IMR-90 (cell line): Measurements from ENCODE around the gene OPTN. TPM values are rescaled to one million over a fixed set of nuclear protein-coding genes. Genes with fewer than 3 reads are reported as not detected.
A peak's percentile ranks its signal among the peaks of the same experiment; 100 is the strongest.

Experiments
- ATAC-seq: fragments of 200-7000 bp; cut with Tn5 transposase; 2 replicates; pipeline ENCODE4 v1.9.1; 2020; ENCODE audit warnings: low read depth, mild to moderate bottlenecking, moderate library complexity
- BruUV-seq: library from RNA; stranded (reverse); fragments of 400-500 nt; replicated peaks from 2 replicates; lab custom pipeline; 2021; lab: Mats Ljungman, UMichigan
- CTCF ChIA-PET: fragments of 300-600 bp; formaldehyde crosslinking; extraction: SDS; loops from one replicate; lab custom pipeline; 2021; ENCODE audit warnings: antibody characterized with exemption; lab: Yijun Ruan, JAX
- POLR2A ChIA-PET: fragments of 300-600 bp; sonication (Branson Sonifier 250); formaldehyde crosslinking; loops from one replicate; lab custom pipeline; 2022; ENCODE audit warnings: antibody characterized with exemption; ENCODE audit not compliant: unreplicated experiment; lab: Charles Lee
- DNase-seq: peaks from one replicate; pipeline ENCODE4 v3.0.0; 2013
- H2AFZ ChIP-seq: replicated peaks from 2 replicates; pipeline ENCODE3; 2013; ENCODE audit warnings: low read length, mild to moderate bottlenecking; ENCODE audit not compliant: poor library complexity
- H2AK5ac ChIP-seq: 2 replicates; pipeline ENCODE4 v1.6.1; 2013; ENCODE audit warnings: low read depth, low read length, inconsistent platforms
- H2AK9ac ChIP-seq: replicated peaks from 2 replicates; pipeline ENCODE3; 2013; ENCODE audit warnings: mild to moderate bottlenecking, low read depth, low read length, moderate library complexity; ENCODE audit not compliant: poor library complexity
- H2BK120ac ChIP-seq: 2 replicates; pipeline ENCODE4 v1.6.1; 2013; ENCODE audit warnings: low read depth, low read length, inconsistent platforms
- H2BK15ac ChIP-seq: 3 replicates; pipeline ENCODE4 v1.6.1; 2013; ENCODE audit warnings: low read depth, low read length, inconsistent platforms
- H2BK20ac ChIP-seq: 2 replicates; pipeline ENCODE4 v1.6.1; 2013; ENCODE audit warnings: low read depth, mild to moderate bottlenecking, inconsistent platforms, low read length, moderate library complexity
- H2BK5ac ChIP-seq: 2 replicates; pipeline ENCODE4 v1.6.1; 2013; ENCODE audit warnings: mild to moderate bottlenecking, low read depth, low read length, inconsistent platforms; ENCODE audit not compliant: poor library complexity, severe bottlenecking
- H3K14ac ChIP-seq: replicated peaks from 2 replicates; pipeline ENCODE4 v1.6.1; 2013; ENCODE audit warnings: low read depth, low read length, inconsistent platforms
- H3K18ac ChIP-seq: 2 replicates; pipeline ENCODE4 v1.6.1; 2013; ENCODE audit warnings: low read depth, low read length, control low read depth
- H3K23ac ChIP-seq: 2 replicates; pipeline ENCODE4 v1.6.1; 2013; ENCODE audit warnings: low read depth, low read length, inconsistent platforms
- H3K27ac ChIP-seq: 2 replicates; pipeline ENCODE4 v1.5.1; 2013; ENCODE audit warnings: mild to moderate bottlenecking, control low read depth, low read length; ENCODE audit not compliant: insufficient read depth
- H3K27me3 ChIP-seq: 2 replicates; pipeline ENCODE4 v1.6.1; 2013; ENCODE audit warnings: low read length; ENCODE audit not compliant: control insufficient read depth, insufficient read depth
- H3K36me3 ChIP-seq: 2 replicates; pipeline ENCODE4 v1.6.1; 2013; ENCODE audit warnings: low read length, mixed read lengths; ENCODE audit not compliant: control insufficient read depth, insufficient read depth
- H3K4ac ChIP-seq: 2 replicates; pipeline ENCODE4 v1.6.1; 2013; ENCODE audit warnings: low read depth, low read length, inconsistent platforms
- H3K4me1 ChIP-seq: 2 replicates; pipeline ENCODE4 v1.6.1; 2013; ENCODE audit warnings: low read length, mixed read lengths; ENCODE audit not compliant: control insufficient read depth, insufficient read depth
- H3K4me2 ChIP-seq: 2 replicates; pipeline ENCODE4 v1.6.1; 2013; ENCODE audit warnings: low read depth, mild to moderate bottlenecking, control low read depth, low read length, moderate library complexity
- H3K4me3 ChIP-seq: 2 replicates; pipeline ENCODE4 v1.5.1; 2013; ENCODE audit warnings: low read depth, mild to moderate bottlenecking, control low read depth, low read length, moderate library complexity; ENCODE audit not compliant: insufficient read depth
- H3K56ac ChIP-seq: 2 replicates; pipeline ENCODE4 v1.6.1; 2013; ENCODE audit warnings: low read length, inconsistent platforms; ENCODE audit not compliant: insufficient read depth; ENCODE audit errors: extremely low read depth
- H3K79me1 ChIP-seq, 2 experiments: 2 replicates each; pipeline ENCODE4 v1.6.1; 2013; ENCODE audit warnings: low read length in 2 of 2, inconsistent platforms in 1 of 2, low read depth in 1 of 2
- H3K9ac ChIP-seq: 2 replicates; pipeline ENCODE4 v1.6.1; 2013; ENCODE audit warnings: low read depth, low read length, control low read depth
- H3K9me1 ChIP-seq: 2 replicates; pipeline ENCODE4 v1.6.1; 2013; ENCODE audit warnings: low read length, inconsistent platforms; ENCODE audit not compliant: insufficient read depth
- H3K9me3 ChIP-seq: 2 replicates; pipeline ENCODE4 v1.6.1; 2013; ENCODE audit warnings: low read length; ENCODE audit not compliant: control insufficient read depth, insufficient read depth
- H4K20me1 ChIP-seq: 2 replicates; pipeline ENCODE4 v1.6.1; 2013; ENCODE audit warnings: low read length, inconsistent platforms; ENCODE audit not compliant: insufficient read depth
- H4K5ac ChIP-seq: 2 replicates; pipeline ENCODE4 v1.6.1; 2013; ENCODE audit warnings: mild to moderate bottlenecking, low read depth, low read length, control low read depth
- H4K8ac ChIP-seq, 2 experiments: 2 replicates each; pipeline ENCODE4 v1.6.1; 2013; ENCODE audit warnings: low read depth in 2 of 2, low read length in 2 of 2, control low read depth in 1 of 2, inconsistent platforms in 1 of 2
- H4K91ac ChIP-seq: 2 replicates; pipeline ENCODE4 v1.6.1; 2013; ENCODE audit warnings: low read depth, low read length, inconsistent platforms; ENCODE audit not compliant: insufficient read depth
- BHLHE40 ChIP-seq: fragments of 150-350 bp; IDR thresholded peaks from 2 replicates; pipeline ENCODE4 v1.6.1; 2016; ENCODE audit warnings: mild to moderate bottlenecking, low read depth, low read length
- CEBPB ChIP-seq: IDR thresholded peaks from 2 replicates; pipeline ENCODE4 v1.6.1; 2012; ENCODE audit warnings: low read depth, low read length, improper control_type of control experiment
- CTCF ChIP-seq: conservative IDR thresholded peaks from 2 replicates; pipeline ENCODE4 v1.5.1; 2012; ENCODE audit warnings: mild to moderate bottlenecking, low read depth, low read length, improper control_type of control experiment
- FOS ChIP-seq: fragments of 150-350 bp; IDR thresholded peaks from 2 replicates; pipeline ENCODE4 v1.6.1; 2016; ENCODE audit warnings: low read depth, low read length
- MAZ ChIP-seq: IDR thresholded peaks from 2 replicates; pipeline ENCODE4 v1.6.1; 2012; ENCODE audit warnings: low read depth, mild to moderate bottlenecking, low read length, improper control_type of control experiment, moderate library complexity, borderline replicate concordance
- MXI1 ChIP-seq: IDR thresholded peaks from 2 replicates; pipeline ENCODE4 v1.6.1; 2012; ENCODE audit warnings: low read depth, mild to moderate bottlenecking, low read length, moderate library complexity, borderline replicate concordance
- NFE2L2 ChIP-seq: fragments of 150-350 bp; IDR thresholded peaks from 2 replicates; pipeline ENCODE4 v1.6.1; 2016; ENCODE audit warnings: low read depth, mild to moderate bottlenecking, low read length
- RCOR1 ChIP-seq: IDR thresholded peaks from 2 replicates; pipeline ENCODE4 v1.6.1; 2012; ENCODE audit warnings: mild to moderate bottlenecking, low read length, improper control_type of control experiment; ENCODE audit not compliant: insufficient replicate concordance
- SMC3 ChIP-seq: fragments of 150-350 bp; IDR thresholded peaks from 2 replicates; pipeline ENCODE4 v1.6.1; 2016; ENCODE audit warnings: low read depth, mild to moderate bottlenecking, antibody characterized with exemption, low read length, moderate library complexity
- WGBS, 2 experiments: methylation state at CpG; one replicate each; pipeline versions ENCODE4 v1.1.5 to v1.1.7; 2013; ENCODE audit warnings: missing lambda C conversion rate in 2 of 2; ENCODE audit not compliant: insufficient read length in 1 of 2; ENCODE audit errors: extremely low coverage in 2 of 2; 5-methylcytosine and 5-hydroxymethylcytosine counted together
- dilution Hi-C: fragments of 300-500 bp; cut with HindIII; formaldehyde crosslinking; loops from one replicate; pipeline ENCODE4 v1.14.3; 2018; ENCODE audit warnings: low sequenced_read_pairs; ENCODE audit not compliant: unreplicated experiment
- in situ Hi-C: fragments of 300-500 bp; cut with MboI; formaldehyde crosslinking; loops from 3 replicates; pipeline ENCODE4 v1.14.3; 2019; ENCODE audit warnings: low sequenced_read_pairs, inconsistent platforms, mixed read lengths
- intact Hi-C: fragments of 100-400 bp; cut with micrococcal nuclease; formaldehyde crosslinking; loops from 2 replicates; pipeline ENCODE4 v1.10.0; 2022
- polyA plus RNA-seq, 3 experiments: library from polyadenylated mRNA; depleted of rRNA; stranded (reverse); fragments of >200 nt; gene quantifications; 2 replicates each; pipeline ENCODE4 v1.2.3, GENCODE V29; 2012; ENCODE audit warnings: low replicate concordance in 1 of 3
- total RNA-seq: library from RNA; depleted of rRNA; stranded (reverse); fragments of >200 nt; gene quantifications from 2 replicates; pipeline ENCODE4 v1.2.3, GENCODE V29; 2012

OPTN gene
- total and polyA plus RNA-seq, 2 of the 4 experiments (the other 2 are of a cell fraction) = 34.8 to 41.4 TPM

- H4K91ac ChIP-seq = no peak overlapping the region
- BruUV-seq = no TSS peak
- no peak overlapping the region for H3K4me3 ChIP-seq
- H4K5ac ChIP-seq = no peak overlapping the region
- H2BK5ac ChIP-seq = no peak overlapping the region
- H2AK9ac ChIP-seq = no peak overlapping the region
- intact Hi-C loops = no loop called here
- H3K23ac ChIP-seq = no peak overlapping the region
- in situ Hi-C loops = no loop called here
- H3K27ac ChIP-seq = no peak overlapping the region
- no peak overlapping the region for H2AK5ac ChIP-seq
- no peaks in the 10 kb centered on the region for H3K9me3 ChIP-seq
- no peak overlapping the region for H2BK15ac ChIP-seq
- peaks cover 4 to 9% of the 10 kb centered on the region in 2 experiments; a peak in 2 of 4 replicates for H3K79me1 ChIP-seq
- no peak for TF ChIP-seq CTCF
- TF ChIP-seq FOS = no peak
- no peak for TF ChIP-seq SMC3
- no peak for TF ChIP-seq MXI1
- TF ChIP-seq RCOR1 = no peak
- no peak for TF ChIP-seq NFE2L2
- no peak for TF ChIP-seq BHLHE40
- no peak for TF ChIP-seq MAZ
- TF ChIP-seq CEBPB = peak; percentile 81
- H2BK120ac ChIP-seq = no peak overlapping the region
- H3K9ac ChIP-seq = no peak overlapping the region
- no peak overlapping the region for H2AFZ ChIP-seq
- H4K20me1 ChIP-seq = no peaks in the 10 kb centered on the region
- peaks cover 2% of the 10 kb centered on the region; the same call in 1 of the 2 replicates for H3K9me1 ChIP-seq
- H3K4me1 ChIP-seq = peaks cover 3% of the 10 kb centered on the region; the same call in 1 of the 2 replicates
- WGBS, 2 experiments = no CpG with 5 or more reads among the region's 10 CpGs
- dilution Hi-C loops = no loop called here
- no peak overlapping the region for H3K4ac ChIP-seq
- ChIA-PET POLR2A (no interaction called here), CTCF (no interaction called here)
- no peaks in the 10 kb centered on the region for H3K27me3 ChIP-seq
- no peak overlapping the region for H4K8ac ChIP-seq
- no peak for ATAC-seq
- H2BK20ac ChIP-seq = no peak overlapping the region
- H3K56ac ChIP-seq = no peak overlapping the region
- peak overlapping the region; percentile 31; the same call in 1 of the 2 replicates for H3K4me2 ChIP-seq
- DNase-seq = no peak
- H3K14ac ChIP-seq = no peak overlapping the region
- no peak overlapping the region for H3K18ac ChIP-seq
- peaks cover 39% of the 10 kb centered on the region for H3K36me3 ChIP-seq
Measured at GRCh38 chr10:13120786-13121499, 21.0 kb downstream of the OPTN start.
